WI38 (cell line): ENCODE data around the gene MSH2.

ENCODE experiments used
- H3K4me3 ChIP-seq: 2 replicates; pipeline ENCODE4 v1.5.1; 2011; ENCODE audit warnings: low read depth, mild to moderate bottlenecking, control low read depth, low read length
- CTCF ChIP-seq: IDR thresholded peaks from 2 replicates; pipeline ENCODE4 v1.5.1; 2012; ENCODE audit warnings: low read depth, mild to moderate bottlenecking, control low read depth, low read length

Gene MSH2

GRCh38 chr2:47504174-47504810 is 101.3 kb downstream of the MSH2 start:
- no peak for TF ChIP-seq CTCF
- no peak overlapping the region for H3K4me3 ChIP-seq

- TF ChIP-seq CTCF: no peak
- no peak overlapping the region for H3K4me3 ChIP-seq
These were observed 103.1 kb downstream of the MSH2 start for GRCh38 chr2:47506024-47506423.

- TF ChIP-seq CTCF: no peak
These were observed 103.5 kb downstream of the MSH2 start for GRCh38 chr2:47506436-47506835.

GRCh38 chr2:47508080-47508479 is 105.1 kb downstream of the MSH2 start:
- TF ChIP-seq CTCF: no peak
- H3K4me3 ChIP-seq: no peak overlapping the region

More at GRCh38 chr2:47506436-47506835, 103.5 kb downstream of the MSH2 start:
- H3K4me3 ChIP-seq: no peak overlapping the region

GRCh38 chr2:47508641-47509040 is 105.7 kb downstream of the MSH2 start:
- H3K4me3 ChIP-seq: no peak overlapping the region
- no peak for TF ChIP-seq CTCF

GRCh38 chr2:47509250-47509649 is 106.3 kb downstream of the MSH2 start:
- no peak for TF ChIP-seq CTCF
- H3K4me3 ChIP-seq: no peak overlapping the region

GRCh38 chr2:47509821-47510385 is 106.9 kb downstream of the MSH2 start:
- no peak for TF ChIP-seq CTCF

More at GRCh38 chr2:47509821-47510385, 106.9 kb downstream of the MSH2 start:
- no peak overlapping the region for H3K4me3 ChIP-seq
